Endometrial microvascular endothelial cells (primary cell): ENCODE measurements around the gene ERMN. TPM values are rescaled to one million over a fixed set of nuclear protein-coding genes. Genes with fewer than 3 reads are reported as not detected.

Source experiments
- in situ Hi-C: cut with HindIII; loops from 2 replicates; pipeline ENCODE4 v1.10.0; 2017; ENCODE audit warnings: low sequenced_read_pairs, low pct_unique_long_range_greater_than_20kb; ENCODE audit errors: inconsistent ontology term
- total RNA-seq: library from RNA; depleted of rRNA; stranded (reverse); fragments of >200 nt; gene quantifications from one replicate; pipeline ENCODE4 v1.2.3, GENCODE V29; 2015; ENCODE audit errors: inconsistent ontology term

The ERMN gene
- total RNA-seq, 1 donor from 2014 or later: not detected

GRCh38 chr2:157334335-157334734 lies 8.7 kb upstream of the ERMN start:
- in situ Hi-C loops: no loop called here

DNA sequence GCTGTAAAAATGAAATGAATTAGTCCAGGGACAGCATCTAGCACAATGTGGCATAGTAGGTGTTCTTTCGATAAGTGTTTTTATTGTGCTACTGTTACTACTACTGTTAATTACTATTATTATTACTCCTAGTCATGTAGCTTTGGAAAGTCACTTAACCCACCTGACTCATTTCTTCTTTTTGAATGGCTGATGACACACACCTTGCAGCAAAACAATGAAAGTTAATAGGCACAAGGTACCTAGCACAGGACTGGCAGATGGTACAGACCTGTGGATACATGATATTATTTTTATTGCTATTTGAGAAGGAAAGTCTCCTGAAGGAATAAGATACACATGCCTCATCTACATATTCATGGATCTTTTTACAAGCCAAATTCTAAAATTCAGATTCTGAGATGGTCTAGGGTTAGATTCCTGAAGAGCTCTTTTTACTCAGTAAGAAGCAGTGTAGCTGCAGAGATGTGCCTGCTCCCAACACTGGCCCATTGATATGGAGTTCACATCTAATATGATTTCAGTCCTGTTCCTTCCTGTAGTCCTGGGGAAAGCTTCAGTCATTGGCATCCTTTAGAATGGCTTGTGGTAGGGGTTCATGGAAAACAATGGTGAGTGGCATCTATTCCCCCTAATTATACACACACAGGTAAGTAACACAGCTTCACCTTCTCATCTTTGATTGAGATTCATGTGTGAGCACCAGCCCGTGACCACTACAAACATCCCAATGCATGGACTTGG lies 7.9 kb upstream of the ERMN start:
- in situ Hi-C loops: no loop called here

DNA sequence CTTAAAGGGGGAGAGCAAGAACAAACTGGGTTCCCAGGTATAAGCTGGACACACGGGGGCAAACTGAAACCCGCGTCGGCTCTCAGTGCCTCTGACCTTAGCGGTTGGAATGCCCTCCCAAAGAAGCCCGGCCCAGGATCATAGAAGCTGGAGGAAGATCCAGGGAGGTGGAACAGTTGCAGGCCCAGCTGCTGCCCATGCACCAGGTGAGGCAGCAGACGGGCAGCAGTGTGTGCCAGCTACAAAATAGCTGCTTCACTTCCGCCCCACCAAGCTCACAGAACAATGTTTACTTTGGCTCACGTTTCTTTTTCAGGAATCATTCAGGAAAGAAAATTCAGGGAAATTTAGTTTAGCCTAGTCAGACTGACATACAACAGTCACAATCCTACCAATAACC lies 3.9 kb upstream of the ERMN start:
- in situ Hi-C loops: no loop called here

DNA sequence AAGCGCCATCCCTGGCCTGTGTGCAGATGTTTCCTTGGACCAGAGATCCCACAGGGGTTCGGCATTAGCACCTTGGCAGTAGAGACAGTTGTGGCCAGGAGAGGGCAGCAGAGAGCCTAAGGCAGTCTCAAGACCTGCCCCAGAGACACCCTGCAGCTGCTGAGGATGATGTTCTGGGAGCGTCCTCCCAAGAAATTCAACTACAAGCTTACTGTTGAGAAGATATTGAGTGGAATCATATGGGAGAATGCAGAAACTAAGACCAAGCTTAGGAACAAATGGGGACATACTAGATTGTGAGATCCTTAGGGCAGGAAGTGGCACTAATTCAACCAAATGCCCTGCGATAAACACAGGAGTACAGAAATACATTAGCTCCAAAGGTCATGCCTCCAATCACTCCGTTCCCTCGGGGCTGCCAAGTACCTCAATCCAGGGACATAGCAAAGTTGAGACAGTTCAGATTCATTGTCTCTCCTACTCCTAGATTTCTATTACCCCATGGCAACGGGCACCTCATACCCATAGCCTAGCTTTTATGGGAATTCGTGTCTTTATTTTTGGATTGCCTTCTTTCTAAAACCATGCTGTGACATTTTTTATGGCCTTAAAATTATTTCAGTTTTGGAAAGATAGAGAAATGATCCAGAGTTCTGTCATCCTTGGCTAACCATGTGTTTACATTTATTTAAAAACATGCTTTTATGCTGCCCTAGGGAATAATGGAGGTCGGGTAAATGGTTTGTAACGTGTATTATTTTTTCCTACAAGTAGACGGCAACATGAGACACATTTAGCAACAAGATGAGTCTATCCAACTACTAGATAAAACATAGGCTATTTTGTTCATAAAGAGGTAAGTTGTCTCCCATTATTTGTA lies 2.2 kb upstream of the ERMN start:
- in situ Hi-C loops: no loop called here

- in situ Hi-C loops: no loop called here
Observed at GRCh38 chr2:157327200-157327599, 1.6 kb upstream of the ERMN start.

DNA sequence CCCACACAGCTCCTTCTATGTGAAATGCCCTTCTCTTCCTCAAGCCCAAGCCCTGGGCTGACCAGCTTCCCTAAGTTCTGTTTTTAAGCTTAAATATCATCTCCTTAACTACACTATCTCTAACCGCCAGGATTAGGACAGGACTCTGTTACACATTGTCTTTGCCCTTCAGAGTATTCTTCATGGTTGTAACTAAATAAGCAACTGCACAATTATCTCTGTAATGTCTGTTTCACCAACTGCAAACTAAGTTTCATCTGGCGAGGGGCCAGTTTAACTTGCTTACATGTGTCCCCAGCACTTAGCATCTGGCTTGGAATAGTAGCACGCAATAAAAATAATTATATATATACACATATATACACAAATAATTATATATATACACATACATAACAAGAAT lies 1.1 kb upstream of the ERMN start:
- in situ Hi-C loops: no loop called here

GRCh38 chr2:157324331-157324843 lies 1.2 kb downstream of the ERMN start:
- in situ Hi-C loops: no loop called here

DNA sequence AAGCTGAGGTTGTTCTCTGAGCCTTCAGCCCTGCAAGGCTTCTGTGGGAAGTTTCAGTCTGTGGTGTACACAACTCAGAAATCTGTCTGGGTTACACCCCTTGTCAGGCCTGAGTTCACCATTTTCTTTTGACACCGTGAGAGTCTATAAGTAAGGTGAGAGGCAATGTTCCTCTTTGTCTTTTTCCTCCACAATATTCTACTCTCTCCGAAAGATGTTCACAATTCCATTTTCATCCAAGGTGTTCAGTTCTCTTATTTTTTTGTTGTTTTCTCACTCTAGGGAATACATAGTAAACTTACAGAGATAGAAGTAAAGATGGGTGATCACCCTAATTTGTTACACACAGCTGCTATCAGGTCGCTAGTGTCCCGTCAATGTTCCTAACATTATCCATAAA lies 3.2 kb downstream of the ERMN start:
- in situ Hi-C loops: no loop called here

- in situ Hi-C loops: no loop called here
Observed at GRCh38 chr2:157321466-157321865, 4.2 kb downstream of the ERMN start.

- in situ Hi-C loops: no loop called here
Observed at GRCh38 chr2:157320409-157320808, 5.2 kb downstream of the ERMN start.

DNA sequence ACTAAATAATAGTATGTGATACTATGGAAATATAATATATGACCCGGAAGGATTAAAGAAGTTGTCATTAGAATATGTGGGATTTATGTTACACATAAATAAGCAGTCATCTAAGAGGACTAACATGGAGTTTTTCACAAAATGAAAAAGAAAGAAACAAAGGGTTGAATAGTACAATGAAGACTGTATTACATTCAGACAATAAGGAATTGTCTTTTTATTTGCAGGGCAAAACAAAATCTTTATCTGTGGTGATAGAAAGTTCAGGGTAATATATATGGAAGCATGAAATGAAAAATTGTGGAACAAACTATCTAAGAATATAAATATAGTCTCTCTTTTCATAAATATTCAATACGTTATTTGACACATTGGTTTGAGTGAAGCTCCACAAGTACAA lies 5.8 kb downstream of the ERMN start:
- in situ Hi-C loops: no loop called here

- in situ Hi-C loops: no loop called here
Observed at GRCh38 chr2:157318884-157319283, 6.7 kb downstream of the ERMN start.

DNA sequence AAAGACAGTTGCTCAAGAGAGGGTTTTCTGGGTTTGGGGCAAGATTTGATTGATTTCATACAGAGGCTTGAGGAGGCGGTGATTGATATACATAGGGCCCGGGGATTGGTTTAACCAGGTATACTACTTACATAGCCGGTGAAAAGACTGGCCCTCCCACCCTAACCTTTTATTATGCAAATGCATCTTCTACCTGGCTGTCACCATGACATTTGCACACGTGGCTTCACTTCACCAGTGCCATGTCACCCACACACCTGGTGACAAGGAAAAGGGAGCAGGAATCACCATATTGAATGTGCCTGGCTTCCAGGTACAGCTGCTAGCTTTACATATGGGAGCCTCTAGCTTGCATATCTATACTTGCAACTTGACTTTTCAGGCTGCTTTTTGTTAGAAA lies 9.7 kb downstream of the ERMN start:
- in situ Hi-C loops: no loop called here

DNA sequence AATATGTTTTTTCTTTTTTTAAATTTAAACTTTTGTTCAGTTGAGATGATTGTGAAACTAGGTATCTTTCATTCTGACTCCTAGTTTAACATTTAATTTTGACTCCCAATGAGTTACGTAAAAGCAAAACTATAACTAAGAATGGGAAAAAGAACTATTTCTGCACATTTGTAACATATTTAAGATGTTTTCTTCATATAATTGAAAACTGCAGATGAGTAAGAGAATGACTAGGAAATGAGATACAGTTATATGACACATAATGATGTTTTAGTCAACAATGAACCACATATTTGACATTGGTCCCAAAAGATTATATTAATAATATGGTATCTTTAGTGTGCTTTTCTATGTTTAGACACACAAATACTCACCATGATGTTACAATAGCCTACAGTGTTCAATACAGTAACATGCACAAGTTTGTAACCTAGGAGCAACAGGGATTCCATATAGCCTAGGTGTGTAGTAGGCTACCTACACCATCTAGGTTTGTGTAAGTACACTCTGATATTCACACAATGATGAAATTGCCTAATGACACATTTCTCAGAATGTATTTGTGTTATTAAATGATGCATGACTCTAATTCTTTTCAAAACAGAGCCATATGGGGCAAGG lies 12.6 kb downstream of the ERMN start:
- in situ Hi-C loops: no loop called here

DNA sequence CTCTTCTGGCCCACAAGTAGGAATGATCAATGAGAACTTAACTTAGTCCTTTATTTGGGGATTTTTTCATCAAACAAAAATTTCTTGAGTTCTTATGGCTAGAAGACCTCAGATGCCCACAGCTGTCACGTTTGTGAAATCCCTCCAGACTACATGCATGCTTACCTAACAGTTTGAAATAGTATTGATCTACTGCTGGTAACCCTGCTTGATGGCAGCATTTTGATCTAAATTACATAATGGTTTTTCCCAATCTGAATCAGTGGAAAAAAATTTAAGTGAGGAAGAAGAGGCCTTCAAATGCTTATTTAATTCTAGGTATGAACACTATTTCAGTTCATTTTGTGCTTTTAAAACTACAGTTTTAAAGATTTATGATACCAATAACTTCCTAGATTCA lies 13.9 kb downstream of the ERMN start:
- in situ Hi-C loops: no loop called here

- in situ Hi-C loops: no loop called here
Observed at GRCh38 chr2:157309878-157310277, 15.7 kb downstream of the ERMN start.

GRCh38 chr2:157307021-157307420 lies 18.6 kb downstream of the ERMN start:
- in situ Hi-C loops: no loop called here

DNA sequence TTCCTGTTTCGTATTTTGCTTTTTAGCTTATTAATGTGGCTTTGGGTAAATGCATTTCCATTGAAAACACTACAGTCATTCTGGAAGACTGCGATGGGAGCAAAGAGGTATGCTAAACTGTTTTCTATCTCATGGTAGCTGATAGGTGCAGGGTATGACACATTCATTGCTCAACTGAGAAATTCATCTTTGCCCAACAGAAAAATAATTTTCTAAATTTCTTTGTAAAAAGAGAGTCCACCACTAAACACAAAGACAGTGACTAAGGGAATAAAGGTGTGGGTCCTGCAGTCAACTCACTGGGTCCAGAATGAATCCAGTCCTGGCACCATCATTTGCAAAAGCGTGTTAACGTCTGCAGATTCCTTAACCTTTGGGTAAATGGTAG lies 19.9 kb downstream of the ERMN start:
- in situ Hi-C loops: no loop called here

GRCh38 chr2:157304811-157305722 lies 20.6 kb downstream of the ERMN start:
- in situ Hi-C loops: no loop called here
